WTC11 (cell line): ENCODE measurements around the gene MPST. TPM values are rescaled to one million over a fixed set of nuclear protein-coding genes. Genes with fewer than 3 reads are reported as not detected.

ENCODE experiments used
- ATAC-seq: fragments of 200-7000 bp; cut with Tn5 transposase; 2 replicates; pipeline ENCODE4 v1.10.0; 2021; ENCODE audit warnings: mild to moderate bottlenecking, moderate library complexity
- CTCF ChIA-PET: fragments of 300-600 bp; sonication (Branson Sonifier 250); formaldehyde crosslinking; loops from one replicate; lab custom pipeline; 2021; ENCODE audit warnings: antibody characterized with exemption; lab: Charles Lee
- POLR2A ChIA-PET: fragments of 350-600 bp; sonication (Branson Sonifier 250); formaldehyde crosslinking; loops from one replicate; lab custom pipeline; 2021; ENCODE audit warnings: antibody characterized with exemption; lab: Charles Lee
- DNase-seq: peaks from one replicate; pipeline ENCODE4 v3.0.0; 2021; ENCODE audit warnings: low spot score
- H3K27ac Mint-ChIP-seq: 2 replicates; pipeline ENCODE4 v1.8.0; 2021; ENCODE audit warnings: mixed read lengths
- H3K27me3 Mint-ChIP-seq: 2 replicates; pipeline ENCODE4 v1.8.0; 2021; ENCODE audit warnings: low read depth, mild to moderate bottlenecking, moderate library complexity, mixed read lengths
- H3K36me3 Mint-ChIP-seq: 2 replicates; pipeline ENCODE4 v1.8.0; 2021; ENCODE audit warnings: mixed read lengths
- H3K4me1 Mint-ChIP-seq: 2 replicates; pipeline ENCODE4 v1.8.0; 2022; ENCODE audit warnings: mixed read lengths
- H3K4me3 Mint-ChIP-seq: 2 replicates; pipeline ENCODE4 v1.8.0; 2021; ENCODE audit warnings: mild to moderate bottlenecking, moderate library complexity, mixed read lengths
- H3K9me3 Mint-ChIP-seq: 2 replicates; pipeline ENCODE4 v1.8.0; 2021; ENCODE audit warnings: mixed read lengths
- MXD4 ChIP-seq: fragments of 250-450 bp; sonication (Bioruptor Pico); IDR thresholded peaks from 2 replicates; pipeline ENCODE4 v1.8.0; 2021; ENCODE audit warnings: mild to moderate bottlenecking, moderate library complexity, borderline replicate concordance
- MYBL2 ChIP-seq: sonication (generic); formaldehyde crosslinking; IDR thresholded peaks from 2 replicates; pipeline ENCODE4 v1.8.1; 2023; ENCODE audit warnings: mild to moderate bottlenecking, moderate library complexity, missing genetic modification reagents
- NR2C2 ChIP-seq: sonication (generic); formaldehyde crosslinking; IDR thresholded peaks from 2 replicates; pipeline ENCODE4 v1.8.0; 2022; ENCODE audit warnings: mild to moderate bottlenecking, missing genetic modification reagents
- OVOL2 ChIP-seq: fragments of 250-450 bp; sonication (Bioruptor Pico); IDR thresholded peaks from 2 replicates; pipeline ENCODE4 v1.9.0; 2021; ENCODE audit warnings: mild to moderate bottlenecking, borderline replicate concordance
- ZNF416 ChIP-seq: fragments of 250-450 bp; sonication (Bioruptor Pico); IDR thresholded peaks from 2 replicates; pipeline ENCODE4 v1.9.0; 2021; ENCODE audit warnings: mild to moderate bottlenecking, inconsistent platforms
- ZNF423 ChIP-seq: fragments of 250-450 bp; sonication (Bioruptor Pico); IDR thresholded peaks from 2 replicates; pipeline ENCODE4 v2.1.2; 2022; ENCODE audit warnings: mild to moderate bottlenecking, moderate library complexity
- total RNA-seq: library from RNA; stranded (reverse); gene quantifications from 3 replicates; pipeline ENCODE4 v1.2.3, GENCODE V29; 2021
- TF ChIP-seq, protein P1 (sequence below): fragments of 250-450 bp; sonication (Bioruptor Pico); IDR thresholded peaks from 2 replicates; pipeline ENCODE4 v1.9.0; 2021; ENCODE audit warnings: mild to moderate bottlenecking
- TF ChIP-seq, protein P2 (sequence below): fragments of 250-450 bp; sonication (Bioruptor Pico); IDR thresholded peaks from 2 replicates; pipeline ENCODE4 v1.9.0; 2021; ENCODE audit warnings: mild to moderate bottlenecking, borderline replicate concordance
- TF ChIP-seq, protein P3 (sequence below): sonication (generic); formaldehyde crosslinking; IDR thresholded peaks from 2 replicates; pipeline ENCODE4 v1.8.0; 2022; ENCODE audit warnings: mild to moderate bottlenecking, missing genetic modification reagents
- TF ChIP-seq, protein P4 (sequence below): fragments of 250-450 bp; sonication (Bioruptor Pico); IDR thresholded peaks from 2 replicates; pipeline ENCODE4 v1.9.0; 2021; ENCODE audit warnings: moderate library complexity, mild to moderate bottlenecking, inconsistent platforms, borderline replicate concordance
- TF ChIP-seq, protein P5 (sequence below): sonication (generic); formaldehyde crosslinking; IDR thresholded peaks from 2 replicates; pipeline ENCODE4 v1.8.1; 2022; ENCODE audit warnings: missing genetic modification reagents, borderline replicate concordance
- TF ChIP-seq, protein P6 (sequence below): sonication (generic); formaldehyde crosslinking; IDR thresholded peaks from 2 replicates; pipeline ENCODE4 v1.8.1; 2023; ENCODE audit warnings: mild to moderate bottlenecking, missing genetic modification reagents, moderate library complexity
- TF ChIP-seq, protein P7 (sequence below): fragments of 200-600 bp; IDR thresholded peaks from 2 replicates; pipeline ENCODE4 v1.8.0; 2022; ENCODE audit warnings: antibody characterized with exemption

MPST gene
- total RNA-seq, 1 experiment from 2014 or later = 86.6 TPM

DNA sequence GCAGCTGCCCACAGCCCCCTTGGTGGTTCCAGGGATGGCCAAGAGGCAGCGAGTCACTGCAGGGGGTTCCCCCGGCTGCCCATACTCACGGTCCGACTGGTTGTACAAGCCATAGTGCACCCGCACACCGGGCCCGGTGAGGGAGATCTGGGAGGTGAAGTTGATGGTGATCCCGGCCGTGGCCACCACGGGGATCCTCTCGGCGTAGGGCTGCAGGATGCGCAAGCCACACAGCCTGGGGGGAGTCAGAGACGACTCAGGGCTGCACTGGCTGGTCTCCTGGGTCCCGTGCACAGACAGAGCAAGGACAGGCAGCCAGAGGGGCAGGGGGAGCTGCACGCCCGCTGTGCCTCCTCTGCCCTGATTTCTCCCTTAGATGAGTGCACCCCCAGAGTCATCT, 55.5 kb downstream of the MPST start (continued):
- TF ChIP-seq, protein P1, sequence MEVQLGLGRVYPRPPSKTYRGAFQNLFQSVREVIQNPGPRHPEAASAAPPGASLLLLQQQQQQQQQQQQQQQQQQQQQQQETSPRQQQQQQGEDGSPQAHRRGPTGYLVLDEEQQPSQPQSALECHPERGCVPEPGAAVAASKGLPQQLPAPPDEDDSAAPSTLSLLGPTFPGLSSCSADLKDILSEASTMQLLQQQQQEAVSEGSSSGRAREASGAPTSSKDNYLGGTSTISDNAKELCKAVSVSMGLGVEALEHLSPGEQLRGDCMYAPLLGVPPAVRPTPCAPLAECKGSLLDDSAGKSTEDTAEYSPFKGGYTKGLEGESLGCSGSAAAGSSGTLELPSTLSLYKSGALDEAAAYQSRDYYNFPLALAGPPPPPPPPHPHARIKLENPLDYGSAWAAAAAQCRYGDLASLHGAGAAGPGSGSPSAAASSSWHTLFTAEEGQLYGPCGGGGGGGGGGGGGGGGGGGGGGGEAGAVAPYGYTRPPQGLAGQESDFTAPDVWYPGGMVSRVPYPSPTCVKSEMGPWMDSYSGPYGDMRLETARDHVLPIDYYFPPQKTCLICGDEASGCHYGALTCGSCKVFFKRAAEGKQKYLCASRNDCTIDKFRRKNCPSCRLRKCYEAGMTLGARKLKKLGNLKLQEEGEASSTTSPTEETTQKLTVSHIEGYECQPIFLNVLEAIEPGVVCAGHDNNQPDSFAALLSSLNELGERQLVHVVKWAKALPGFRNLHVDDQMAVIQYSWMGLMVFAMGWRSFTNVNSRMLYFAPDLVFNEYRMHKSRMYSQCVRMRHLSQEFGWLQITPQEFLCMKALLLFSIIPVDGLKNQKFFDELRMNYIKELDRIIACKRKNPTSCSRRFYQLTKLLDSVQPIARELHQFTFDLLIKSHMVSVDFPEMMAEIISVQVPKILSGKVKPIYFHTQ (CRISPR knock-in tag) = no peak
- TF ChIP-seq, protein P2, sequence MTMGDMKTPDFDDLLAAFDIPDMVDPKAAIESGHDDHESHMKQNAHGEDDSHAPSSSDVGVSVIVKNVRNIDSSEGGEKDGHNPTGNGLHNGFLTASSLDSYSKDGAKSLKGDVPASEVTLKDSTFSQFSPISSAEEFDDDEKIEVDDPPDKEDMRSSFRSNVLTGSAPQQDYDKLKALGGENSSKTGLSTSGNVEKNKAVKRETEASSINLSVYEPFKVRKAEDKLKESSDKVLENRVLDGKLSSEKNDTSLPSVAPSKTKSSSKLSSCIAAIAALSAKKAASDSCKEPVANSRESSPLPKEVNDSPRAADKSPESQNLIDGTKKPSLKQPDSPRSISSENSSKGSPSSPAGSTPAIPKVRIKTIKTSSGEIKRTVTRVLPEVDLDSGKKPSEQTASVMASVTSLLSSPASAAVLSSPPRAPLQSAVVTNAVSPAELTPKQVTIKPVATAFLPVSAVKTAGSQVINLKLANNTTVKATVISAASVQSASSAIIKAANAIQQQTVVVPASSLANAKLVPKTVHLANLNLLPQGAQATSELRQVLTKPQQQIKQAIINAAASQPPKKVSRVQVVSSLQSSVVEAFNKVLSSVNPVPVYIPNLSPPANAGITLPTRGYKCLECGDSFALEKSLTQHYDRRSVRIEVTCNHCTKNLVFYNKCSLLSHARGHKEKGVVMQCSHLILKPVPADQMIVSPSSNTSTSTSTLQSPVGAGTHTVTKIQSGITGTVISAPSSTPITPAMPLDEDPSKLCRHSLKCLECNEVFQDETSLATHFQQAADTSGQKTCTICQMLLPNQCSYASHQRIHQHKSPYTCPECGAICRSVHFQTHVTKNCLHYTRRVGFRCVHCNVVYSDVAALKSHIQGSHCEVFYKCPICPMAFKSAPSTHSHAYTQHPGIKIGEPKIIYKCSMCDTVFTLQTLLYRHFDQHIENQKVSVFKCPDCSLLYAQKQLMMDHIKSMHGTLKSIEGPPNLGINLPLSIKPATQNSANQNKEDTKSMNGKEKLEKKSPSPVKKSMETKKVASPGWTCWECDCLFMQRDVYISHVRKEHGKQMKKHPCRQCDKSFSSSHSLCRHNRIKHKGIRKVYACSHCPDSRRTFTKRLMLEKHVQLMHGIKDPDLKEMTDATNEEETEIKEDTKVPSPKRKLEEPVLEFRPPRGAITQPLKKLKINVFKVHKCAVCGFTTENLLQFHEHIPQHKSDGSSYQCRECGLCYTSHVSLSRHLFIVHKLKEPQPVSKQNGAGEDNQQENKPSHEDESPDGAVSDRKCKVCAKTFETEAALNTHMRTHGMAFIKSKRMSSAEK (CRISPR knock-in tag) = no peak
- TF ChIP-seq, protein P3, sequence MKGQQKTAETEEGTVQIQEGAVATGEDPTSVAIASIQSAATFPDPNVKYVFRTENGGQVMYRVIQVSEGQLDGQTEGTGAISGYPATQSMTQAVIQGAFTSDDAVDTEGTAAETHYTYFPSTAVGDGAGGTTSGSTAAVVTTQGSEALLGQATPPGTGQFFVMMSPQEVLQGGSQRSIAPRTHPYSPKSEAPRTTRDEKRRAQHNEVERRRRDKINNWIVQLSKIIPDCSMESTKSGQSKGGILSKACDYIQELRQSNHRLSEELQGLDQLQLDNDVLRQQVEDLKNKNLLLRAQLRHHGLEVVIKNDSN (CRISPR knock-in tag) = no peak
- TF ChIP-seq, protein P4, sequence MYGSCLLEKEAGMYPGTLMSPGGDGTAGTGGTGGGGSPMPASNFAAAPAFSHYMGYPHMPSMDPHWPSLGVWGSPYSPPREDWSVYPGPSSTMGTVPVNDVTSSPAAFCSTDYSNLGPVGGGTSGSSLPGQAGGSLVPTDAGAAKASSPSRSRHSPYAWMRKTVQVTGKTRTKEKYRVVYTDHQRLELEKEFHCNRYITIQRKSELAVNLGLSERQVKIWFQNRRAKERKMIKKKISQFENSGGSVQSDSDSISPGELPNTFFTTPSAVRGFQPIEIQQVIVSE (CRISPR knock-in tag) = no peak

DNA sequence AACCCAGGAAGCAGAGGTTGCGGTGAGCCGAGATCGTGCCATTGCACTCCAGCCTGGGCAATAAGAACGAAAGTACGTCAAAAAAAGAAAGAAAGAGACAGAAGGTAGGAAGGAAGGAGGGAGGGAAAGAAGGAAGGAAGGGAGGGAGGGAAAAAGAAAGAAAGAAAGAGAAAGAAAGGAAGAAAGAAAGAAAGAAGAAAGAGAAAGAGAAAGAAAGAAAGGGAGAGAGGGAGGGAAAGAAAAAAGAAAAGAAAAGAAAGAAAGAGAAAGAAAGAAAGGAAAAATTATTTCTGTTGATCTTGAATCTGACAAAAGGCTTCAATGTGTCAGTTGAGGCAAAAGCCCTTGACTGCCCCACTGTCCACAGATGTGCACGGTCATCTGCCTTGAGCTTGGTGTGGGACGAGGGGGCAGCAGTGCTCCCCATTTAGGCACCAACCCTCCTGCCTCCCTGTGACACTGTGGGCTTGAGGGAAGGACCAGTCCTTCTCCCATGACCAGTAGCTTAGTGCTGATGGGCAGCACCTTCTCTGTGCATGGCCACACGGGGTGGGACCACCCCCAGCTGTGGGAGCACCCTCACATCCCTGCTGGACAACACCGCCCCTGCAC, 56.4 kb downstream of the MPST start:
- peaks cover 8% of the 10 kb centered on the region for H3K4me1 Mint-ChIP-seq
- peaks cover 16% of the 10 kb centered on the region for H3K27me3 Mint-ChIP-seq
- CTCF ChIA-PET = interaction anchor here (1.1 to 2.5 kb wide), 3 partner anchors 14 to 51 kb away, joined by 4 to 11 read pairs (median 5); no protein-coding TSS in a partner anchor
- POLR2A ChIA-PET = no interaction called here
- H3K4me3 Mint-ChIP-seq = no peak overlapping the region
- no peak for TF ChIP-seq OVOL2 (CRISPR knock-in tag)
- TF ChIP-seq NR2C2 = no peak
- no peak for TF ChIP-seq ZNF416 (CRISPR knock-in tag)
- TF ChIP-seq, protein P5, sequence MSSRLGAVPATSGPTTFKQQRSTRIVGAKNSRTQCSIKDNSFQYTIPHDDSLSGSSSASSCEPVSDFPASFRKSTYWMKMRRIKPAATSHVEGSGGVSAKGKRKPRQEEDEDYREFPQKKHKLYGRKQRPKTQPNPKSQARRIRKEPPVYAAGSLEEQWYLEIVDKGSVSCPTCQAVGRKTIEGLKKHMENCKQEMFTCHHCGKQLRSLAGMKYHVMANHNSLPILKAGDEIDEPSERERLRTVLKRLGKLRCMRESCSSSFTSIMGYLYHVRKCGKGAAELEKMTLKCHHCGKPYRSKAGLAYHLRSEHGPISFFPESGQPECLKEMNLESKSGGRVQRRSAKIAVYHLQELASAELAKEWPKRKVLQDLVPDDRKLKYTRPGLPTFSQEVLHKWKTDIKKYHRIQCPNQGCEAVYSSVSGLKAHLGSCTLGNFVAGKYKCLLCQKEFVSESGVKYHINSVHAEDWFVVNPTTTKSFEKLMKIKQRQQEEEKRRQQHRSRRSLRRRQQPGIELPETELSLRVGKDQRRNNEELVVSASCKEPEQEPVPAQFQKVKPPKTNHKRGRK (CRISPR knock-in tag) = 0 out of 2 replicates have a peak, but pooled peaks have one; percentile 18
- no peaks in the 10 kb centered on the region for H3K36me3 Mint-ChIP-seq
- no peaks in the 10 kb centered on the region for H3K9me3 Mint-ChIP-seq
- no peak for DNase-seq
- ATAC-seq = no peak
- H3K27ac Mint-ChIP-seq = no peak overlapping the region

DNA sequence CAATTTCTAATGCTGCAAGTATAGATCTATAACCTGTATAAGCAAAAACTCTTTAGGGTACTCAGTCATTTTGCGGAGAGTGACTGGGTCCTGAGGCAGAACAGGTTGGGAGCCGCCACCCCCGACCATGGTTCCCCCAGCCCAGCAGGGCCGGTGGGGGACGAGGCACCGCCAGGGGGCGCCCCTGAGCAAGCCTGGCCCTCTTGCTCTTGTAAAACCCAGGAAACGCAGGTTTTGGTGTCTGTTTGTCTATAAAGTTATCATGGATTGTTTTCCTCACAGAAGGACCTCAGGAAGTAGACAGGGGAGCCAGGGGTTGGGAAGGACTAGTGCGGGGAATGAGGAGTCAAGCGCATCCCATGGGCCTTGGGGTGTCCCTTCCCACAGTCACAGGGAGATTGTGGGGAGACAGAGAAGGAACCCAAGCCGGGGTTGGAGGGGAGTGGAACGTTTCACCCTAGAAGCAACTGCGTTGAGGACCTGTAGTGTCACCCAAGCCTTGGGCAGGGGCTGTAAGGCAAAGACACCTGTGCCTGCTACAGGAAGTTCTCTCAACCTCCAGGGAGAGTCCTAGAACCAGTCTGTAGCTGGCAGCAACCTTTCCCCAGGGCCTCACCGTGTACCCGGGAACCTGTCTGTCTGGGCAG, 58.4 kb downstream of the MPST start:
- TF ChIP-seq MXD4 (CRISPR knock-in tag) (no peak), MYBL2 (CRISPR knock-in tag) (no peak), ZNF423 (CRISPR knock-in tag) (no peak)
- TF ChIP-seq, protein P6, sequence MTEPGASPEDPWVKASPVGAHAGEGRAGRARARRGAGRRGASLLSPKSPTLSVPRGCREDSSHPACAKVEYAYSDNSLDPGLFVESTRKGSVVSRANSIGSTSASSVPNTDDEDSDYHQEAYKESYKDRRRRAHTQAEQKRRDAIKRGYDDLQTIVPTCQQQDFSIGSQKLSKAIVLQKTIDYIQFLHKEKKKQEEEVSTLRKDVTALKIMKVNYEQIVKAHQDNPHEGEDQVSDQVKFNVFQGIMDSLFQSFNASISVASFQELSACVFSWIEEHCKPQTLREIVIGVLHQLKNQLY (CRISPR knock-in tag) = no peak
- TF ChIP-seq, protein P7, sequence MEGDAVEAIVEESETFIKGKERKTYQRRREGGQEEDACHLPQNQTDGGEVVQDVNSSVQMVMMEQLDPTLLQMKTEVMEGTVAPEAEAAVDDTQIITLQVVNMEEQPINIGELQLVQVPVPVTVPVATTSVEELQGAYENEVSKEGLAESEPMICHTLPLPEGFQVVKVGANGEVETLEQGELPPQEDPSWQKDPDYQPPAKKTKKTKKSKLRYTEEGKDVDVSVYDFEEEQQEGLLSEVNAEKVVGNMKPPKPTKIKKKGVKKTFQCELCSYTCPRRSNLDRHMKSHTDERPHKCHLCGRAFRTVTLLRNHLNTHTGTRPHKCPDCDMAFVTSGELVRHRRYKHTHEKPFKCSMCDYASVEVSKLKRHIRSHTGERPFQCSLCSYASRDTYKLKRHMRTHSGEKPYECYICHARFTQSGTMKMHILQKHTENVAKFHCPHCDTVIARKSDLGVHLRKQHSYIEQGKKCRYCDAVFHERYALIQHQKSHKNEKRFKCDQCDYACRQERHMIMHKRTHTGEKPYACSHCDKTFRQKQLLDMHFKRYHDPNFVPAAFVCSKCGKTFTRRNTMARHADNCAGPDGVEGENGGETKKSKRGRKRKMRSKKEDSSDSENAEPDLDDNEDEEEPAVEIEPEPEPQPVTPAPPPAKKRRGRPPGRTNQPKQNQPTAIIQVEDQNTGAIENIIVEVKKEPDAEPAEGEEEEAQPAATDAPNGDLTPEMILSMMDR = peak; percentile 98
- Mint-ChIP-seq H3K4me3 (no peak overlapping the region), H3K9me3 (no peaks in the 10 kb centered on the region), H3K27ac (no peak overlapping the region), H3K27me3 (peaks cover 21% of the 10 kb centered on the region), H3K4me1 (peaks cover 8% of the 10 kb centered on the region), H3K36me3 (no peaks in the 10 kb centered on the region)
- ChIA-PET CTCF (interaction anchor here (1.2 to 2.5 kb wide), 3 partner anchors 33 to 122 kb away, joined by 5 to 11 read pairs (median 5); no protein-coding TSS in a partner anchor), POLR2A (no interaction called here)
- DNase-seq (peak; percentile 89), ATAC-seq (peak; percentile 85)
